DND-41 (cell line): Measurements from ENCODE around the gene PDE4C.

Experiments
- CTCF ChIP-seq: IDR thresholded peaks from 2 replicates; pipeline ENCODE4 v1.5.1; 2012; ENCODE audit warnings: borderline replicate concordance, low read length, moderate library complexity, mild to moderate bottlenecking; ENCODE audit not compliant: poor library complexity, severe bottlenecking; ENCODE audit errors: extremely low read depth
- EZH2 ChIP-seq: IDR thresholded peaks from 3 replicates; pipeline ENCODE4 v1.6.1; 2012; ENCODE audit warnings: borderline replicate concordance, low read depth, mild to moderate bottlenecking, moderate library complexity, low read length, inconsistent platforms; ENCODE audit not compliant: severe bottlenecking

DNA sequence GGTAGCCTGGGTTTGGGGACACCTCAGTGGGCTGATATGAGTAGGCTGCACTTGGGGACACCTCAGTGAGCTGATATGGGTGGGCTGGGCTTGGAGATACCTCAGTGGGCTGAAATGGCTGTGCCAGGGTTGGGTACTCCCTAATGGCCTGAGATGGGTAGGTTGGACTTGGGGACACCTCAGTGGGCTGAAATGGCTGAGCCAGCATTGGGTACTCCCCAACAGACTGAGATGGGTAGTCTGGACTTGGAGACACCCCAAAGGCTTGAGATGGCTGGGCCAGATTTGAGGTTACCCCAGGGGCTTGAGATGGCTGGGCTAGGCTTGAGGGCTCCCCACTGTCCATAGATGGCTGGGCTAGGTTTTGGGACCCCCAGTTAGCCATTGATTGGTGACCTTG lies 35.9 kb upstream of the PDE4C start:
- TF ChIP-seq CTCF, result no peak
- TF ChIP-seq EZH2, result no peak
